Small intestine (tissue), 7 donors: ENCODE data around the gene OSBP2. TPM values are rescaled to one million over a fixed set of nuclear protein-coding genes. Genes with fewer than 3 reads are reported as not detected.

Experiments used
- DNase-seq, 2 donors: peaks; one replicate each; pipeline versions ENCODE4 v3.0.0 to v3.0.0-alpha.2; 2013
- FAIRE-seq: peaks from 2 replicates; lab custom pipeline; 2012; peaks lifted over from hg19 to GRCh38; lab: Jason Lieb, UNC
- H3K27ac ChIP-seq, 3 donors: one replicate each; pipeline ENCODE4 v1.5.1; 2013; ENCODE audit warnings: low read length in 2 of 3, mild to moderate bottlenecking in 2 of 3, control low read depth in 1 of 3, inconsistent platforms in 1 of 3, low read depth in 1 of 3, moderate library complexity in 1 of 3
- H3K27me3 ChIP-seq, 3 donors: one replicate each; pipeline ENCODE4 v1.6.1; 2013; ENCODE audit warnings: low read length in 3 of 3, inconsistent platforms in 1 of 3; ENCODE audit not compliant: control insufficient read depth in 3 of 3, insufficient read depth in 3 of 3
- H3K36me3 ChIP-seq, 3 donors: one replicate each; pipeline ENCODE4 v1.6.1; 2013; ENCODE audit warnings: low read length in 3 of 3, inconsistent platforms in 1 of 3, low read depth in 1 of 3, mild to moderate bottlenecking in 1 of 3, moderate library complexity in 1 of 3; ENCODE audit not compliant: control insufficient read depth in 3 of 3, insufficient read depth in 2 of 3
- H3K4me1 ChIP-seq, 3 donors: one replicate each; pipeline ENCODE4 v1.6.1; 2013; ENCODE audit warnings: low read length in 2 of 3, inconsistent platforms in 1 of 3, low read depth in 1 of 3, mild to moderate bottlenecking in 1 of 3, moderate library complexity in 1 of 3; ENCODE audit not compliant: control insufficient read depth in 3 of 3, insufficient read depth in 2 of 3
- H3K4me3 ChIP-seq, 3 donors: one replicate each; pipeline ENCODE4 v1.5.1; 2013; ENCODE audit warnings: low read length in 3 of 3, control low read depth in 1 of 3, inconsistent platforms in 1 of 3, low read depth in 1 of 3, mild to moderate bottlenecking in 1 of 3, moderate library complexity in 1 of 3
- H3K9me3 ChIP-seq, 2 donors: one replicate each; pipeline ENCODE4 v1.6.1; 2013; ENCODE audit warnings: low read depth in 1 of 2, low read length in 1 of 2; ENCODE audit not compliant: control insufficient read depth in 2 of 2, insufficient read depth in 1 of 2
- WGBS, 3 donors: extraction: QIAGEN DNeasy Blood & Tissue Kit; methylation state at CpG; one replicate each; pipeline ENCODE4 v1.1.7; 2013; 5-methylcytosine and 5-hydroxymethylcytosine counted together
- polyA plus RNA-seq, 4 donors: library from polyadenylated mRNA; stranded (reverse) in 3 of 4; unstranded in 1 of 4; fragments of 200-250 nt in 3 of 4; fragments of 120-200 nt in 1 of 4; gene quantifications; one replicate each; pipeline versions ENCODE4 v1.2.1 to v1.2.3, GENCODE V29; 2013
- donor health status: healthy with polysubstance abuse.
- donor health status: control.
- donor health status: control.
- donor health status: Bipolar disorder and iron deficiency.
- donor health status: healthy.

OSBP2 gene
- polyA plus RNA-seq, 4 donors: 1.3 to 99.3 (median 1.8) TPM

DNA sequence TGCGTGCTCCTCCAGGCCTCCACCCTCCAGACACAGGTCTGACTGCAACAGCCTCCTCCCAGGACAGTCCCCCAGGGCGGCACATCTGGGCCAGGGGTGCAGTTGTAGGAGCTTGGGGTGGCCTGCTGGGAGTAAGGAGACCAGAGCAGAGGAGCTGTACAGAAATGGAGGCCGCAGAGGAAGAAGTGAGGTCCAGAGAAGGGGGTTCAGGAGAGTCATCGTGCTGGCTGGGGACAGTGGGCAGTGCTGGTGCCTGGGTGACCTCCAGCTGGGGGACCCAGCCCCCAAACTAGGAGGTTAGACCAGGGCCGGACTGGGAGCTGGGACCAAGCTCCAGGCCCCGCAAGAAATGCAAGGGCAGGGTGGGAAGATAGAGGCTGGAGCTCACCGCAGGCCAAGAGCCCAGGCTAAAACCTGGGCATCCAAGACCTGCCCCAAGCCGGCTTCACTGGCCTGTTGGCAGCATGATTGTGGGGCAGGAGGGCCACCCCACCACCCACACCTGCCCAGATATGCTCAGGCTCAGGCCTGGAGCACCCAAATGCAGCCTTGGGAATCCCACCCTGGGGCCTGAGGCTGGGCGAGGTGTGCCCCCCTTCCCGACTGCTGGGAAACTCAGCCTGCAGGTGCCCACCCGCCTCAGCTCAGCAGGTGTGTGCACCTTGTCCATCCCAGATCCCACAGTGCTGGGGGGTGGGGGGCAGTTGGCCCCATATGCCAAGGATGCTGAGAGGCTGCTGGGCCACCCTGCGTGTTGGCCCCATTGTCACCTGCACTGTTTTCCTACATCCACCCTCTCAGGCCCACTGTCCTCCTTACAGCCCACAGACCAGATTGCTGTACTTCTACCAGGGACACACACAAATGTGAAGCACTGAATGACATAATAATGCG lies 177.0 kb downstream of the OSBP2 start:
- FAIRE-seq: no peak
- WGBS, 3 donors: 84 to 89% (median 87%) methylated on average over 13 of the region's 13 CpGs
- Histone ChIP-seq H3K9me3 (no peaks in the 10 kb centered on the region), H3K4me1 (no peaks in the 10 kb centered on the region), H3K4me3 (no peak overlapping the region), H3K27ac (no peak overlapping the region), H3K27me3 (no peaks in the 10 kb centered on the region), H3K36me3 (peaks cover 0 to 12% (median 0%) of the 10 kb centered on the region in 3 donors)
- no peak for DNase-seq

DNA sequence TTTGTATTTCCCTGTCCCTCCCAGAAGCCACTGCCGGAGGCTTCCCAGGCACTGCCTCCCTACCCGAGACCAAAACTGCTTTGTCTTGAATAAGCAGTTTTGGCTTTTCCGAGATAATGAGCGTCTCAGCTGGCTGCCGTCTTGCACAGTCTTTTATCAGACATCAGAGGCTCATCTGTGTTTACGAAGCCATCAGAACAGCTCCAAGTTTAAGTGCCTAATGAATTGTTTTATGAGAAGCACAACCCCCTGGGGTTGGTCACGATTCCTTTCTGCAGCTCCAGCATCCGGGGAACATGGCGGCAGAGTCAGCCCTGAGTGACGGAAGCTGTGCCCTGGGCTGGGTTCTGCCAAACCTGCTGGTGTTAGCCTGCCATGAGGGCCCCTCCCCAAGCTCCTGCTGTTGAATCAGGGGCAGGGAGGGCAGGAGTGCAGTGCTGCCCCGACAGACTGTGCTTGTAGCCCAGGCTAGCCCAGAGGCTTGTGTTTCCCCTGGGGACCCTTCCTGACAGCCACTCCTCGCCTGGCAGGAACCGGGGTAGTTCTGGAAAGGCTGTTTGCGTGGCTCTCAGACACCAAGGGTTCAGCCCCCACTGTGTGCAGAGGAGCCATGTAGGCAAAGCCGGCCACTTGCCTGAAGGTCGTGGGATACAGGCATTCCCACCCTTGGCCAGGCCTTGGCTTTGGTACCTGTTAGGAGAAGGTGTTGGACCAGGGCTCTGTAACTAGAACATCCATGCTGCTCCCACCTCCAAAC lies 177.8 kb downstream of the OSBP2 start:
- WGBS, 3 donors: 74 to 88% (median 87%) methylated on average over 16 of the region's 16 CpGs
- no peak for FAIRE-seq
- no peak overlapping the region for H3K27ac ChIP-seq
- no peak for DNase-seq
- H3K4me3 ChIP-seq: no peak overlapping the region
- peaks cover 0 to 12% (median 0%) of the 10 kb centered on the region in 3 donors for H3K36me3 ChIP-seq
- H3K4me1 ChIP-seq: peaks cover 0 to 1% (median 0%) of the 10 kb centered on the region in 3 donors
- H3K9me3 ChIP-seq: no peaks in the 10 kb centered on the region
- no peaks in the 10 kb centered on the region for H3K27me3 ChIP-seq

- no peaks in the 10 kb centered on the region for H3K27me3 ChIP-seq
- FAIRE-seq (no peak), DNase-seq (no peak)
- 94 to 95% (median 95%) methylated on average over 9 of the region's 9 CpGs for WGBS, 3 donors
- H3K27ac ChIP-seq: no peak overlapping the region
- peaks cover 0 to 12% (median 0%) of the 10 kb centered on the region in 3 donors for H3K36me3 ChIP-seq
- H3K4me3 ChIP-seq: no peak overlapping the region
- H3K4me1 ChIP-seq: peaks cover 0 to 8% (median 0%) of the 10 kb centered on the region in 3 donors
- no peaks in the 10 kb centered on the region for H3K9me3 ChIP-seq
Observed at GRCh38 chr22:30873086-30873650, 178.5 kb downstream of the OSBP2 start.

DNA sequence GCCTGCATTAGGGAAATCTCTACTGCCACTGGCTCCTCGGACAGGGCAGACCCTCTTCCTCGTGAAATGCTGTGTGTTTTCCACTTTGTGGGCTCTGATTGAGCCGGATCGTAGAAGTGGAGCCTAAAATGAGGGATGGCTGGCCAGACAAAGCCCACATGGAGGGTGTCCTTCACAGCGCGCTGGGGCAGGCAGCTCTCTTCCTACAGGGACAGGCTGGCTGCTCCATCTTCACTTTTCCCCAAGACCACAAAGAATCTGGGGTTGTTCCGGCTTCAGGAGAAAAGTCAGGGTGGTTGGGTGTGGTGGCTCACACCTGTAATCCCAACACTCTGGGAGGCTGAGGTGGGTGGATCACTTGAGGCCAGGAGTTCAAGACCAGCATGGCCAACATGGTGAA lies 179.0 kb downstream of the OSBP2 start:
- no peak overlapping the region for H3K27ac ChIP-seq
- WGBS, 3 donors: 83 to 93% (median 89%) methylated on average over 7 of the region's 7 CpGs
- DNase-seq (no peak), FAIRE-seq (no peak)
- H3K4me1 ChIP-seq: peaks cover 0 to 13% (median 0%) of the 10 kb centered on the region in 3 donors
- H3K36me3 ChIP-seq: peaks cover 0 to 12% (median 0%) of the 10 kb centered on the region in 3 donors
- no peak overlapping the region for H3K4me3 ChIP-seq
- H3K27me3 ChIP-seq: no peaks in the 10 kb centered on the region
- no peaks in the 10 kb centered on the region for H3K9me3 ChIP-seq

DNA sequence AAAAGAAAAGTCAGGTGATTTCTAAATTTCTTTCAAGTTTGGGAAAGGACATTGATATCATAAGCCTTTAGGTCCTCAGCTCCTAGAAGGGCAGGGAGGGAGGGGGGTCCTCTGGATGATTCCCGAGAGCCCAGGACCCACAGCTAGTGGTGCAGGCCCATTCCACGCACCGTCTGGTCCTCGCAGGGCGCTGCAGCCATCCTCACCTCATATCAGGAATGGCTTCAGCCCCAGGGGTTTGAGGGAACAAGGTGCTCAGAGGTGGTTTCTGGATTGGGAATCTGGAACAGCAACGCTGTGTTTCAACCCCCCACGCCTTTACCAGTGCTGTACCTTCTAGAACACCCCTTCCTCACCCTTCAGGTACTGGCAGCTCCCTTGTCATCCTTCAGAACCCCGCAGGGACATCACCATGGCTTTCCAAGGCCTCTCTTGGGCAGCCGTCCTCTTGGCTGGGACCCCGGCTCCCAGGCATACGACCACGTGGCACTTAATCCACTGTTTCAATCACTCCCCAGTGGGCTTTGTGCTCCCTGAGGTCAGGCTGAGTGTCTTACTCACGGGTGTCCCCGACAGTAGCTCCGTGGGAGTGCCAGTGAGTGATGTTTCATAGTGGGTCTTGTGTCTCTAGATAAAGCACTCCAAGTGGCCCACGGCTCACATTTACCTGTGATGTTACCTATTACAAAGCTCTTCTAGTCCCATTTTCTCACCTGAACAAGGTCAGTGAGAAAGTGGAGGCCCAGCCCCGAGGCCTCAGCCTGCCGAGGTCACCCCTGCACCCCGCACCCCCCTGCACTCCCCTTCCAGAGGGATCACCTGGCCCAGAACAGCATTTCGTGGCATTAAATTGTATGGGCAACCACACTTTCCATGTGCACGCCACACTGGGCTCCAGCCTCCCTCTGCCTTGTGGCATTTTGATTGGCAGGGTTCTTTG lies 180.0 kb downstream of the OSBP2 start:
- DNase-seq (no peak), FAIRE-seq (no peak)
- no peak overlapping the region for H3K27ac ChIP-seq
- H3K4me1 ChIP-seq: peaks cover 0 to 23% (median 0%) of the 10 kb centered on the region in 3 donors
- no peaks in the 10 kb centered on the region for H3K9me3 ChIP-seq
- WGBS, 3 donors: 83 to 90% (median 88%) methylated on average over 21 of the region's 21 CpGs
- H3K4me3 ChIP-seq: no peak overlapping the region
- peaks cover 0 to 12% (median 0%) of the 10 kb centered on the region in 3 donors for H3K36me3 ChIP-seq
- no peaks in the 10 kb centered on the region for H3K27me3 ChIP-seq

GRCh38 chr22:30875481-30876215 lies 181.0 kb downstream of the OSBP2 start:
- no peak for FAIRE-seq
- WGBS, 3 donors: 83 to 89% (median 85%) methylated on average over 17 of the region's 17 CpGs

GRCh38 chr22:30876221-30876751 lies 181.6 kb downstream of the OSBP2 start:
- Histone ChIP-seq H3K4me3 (no peak overlapping the region), H3K36me3 (peaks cover 0 to 10% (median 0%) of the 10 kb centered on the region in 3 donors), H3K9me3 (no peaks in the 10 kb centered on the region), H3K4me1 (peaks cover 0 to 38% (median 0%) of the 10 kb centered on the region in 3 donors), H3K27me3 (no peaks in the 10 kb centered on the region), H3K27ac (no peak overlapping the region)
- DNase-seq (no peak), FAIRE-seq (no peak)
- 87 to 92% (median 87%) methylated on average over 9 of the region's 9 CpGs for WGBS, 3 donors

More at GRCh38 chr22:30875481-30876215, 181.0 kb downstream of the OSBP2 start:
- H3K27me3 ChIP-seq: no peaks in the 10 kb centered on the region
- peaks cover 0 to 32% (median 0%) of the 10 kb centered on the region in 3 donors for H3K4me1 ChIP-seq
- no peak overlapping the region for H3K27ac ChIP-seq
- no peak for DNase-seq
- no peaks in the 10 kb centered on the region for H3K9me3 ChIP-seq
- no peak overlapping the region for H3K4me3 ChIP-seq
- H3K36me3 ChIP-seq: peaks cover 0 to 13% (median 0%) of the 10 kb centered on the region in 3 donors
